Cardiac muscle cell (in vitro differentiated cells and primary cell): ENCODE measurements around the gene GABPB1. TPM values are rescaled to one million over a fixed set of nuclear protein-coding genes. Genes with fewer than 3 reads are reported as not detected.

ENCODE experiments used
- DNase-seq, 2 donors: peaks; one replicate each; pipeline versions ENCODE4 v3.0.0 to v3.0.0-alpha.2; 2010 to 2017; ENCODE audit warnings: low read depth in 1 of 2, low spot score in 1 of 2
- H3K27ac ChIP-seq: fragments of 200-600 bp; sonication (generic); 2 replicates; pipeline ENCODE4 v1.5.1; 2016
- H3K27me3 ChIP-seq: fragments of 200-600 bp; sonication (generic); 2 replicates; pipeline ENCODE4 v1.6.0; 2016; ENCODE audit warnings: control low read depth
- H3K36me3 ChIP-seq: fragments of 200-600 bp; sonication (generic); 2 replicates; pipeline ENCODE4 v1.5.1; 2016; ENCODE audit warnings: control low read depth
- H3K4me1 ChIP-seq: fragments of 200-600 bp; sonication (generic); 2 replicates; pipeline ENCODE4 v1.8.1; 2017; ENCODE audit warnings: low read depth, mild to moderate bottlenecking, mixed run types
- H3K4me3 ChIP-seq: fragments of 200-600 bp; sonication (generic); 2 replicates; pipeline ENCODE4 v1.5.1; 2016; ENCODE audit warnings: mild to moderate bottlenecking
- H3K9me3 ChIP-seq: fragments of 200-600 bp; sonication (generic); 2 replicates; pipeline ENCODE4 v1.5.1; 2017; ENCODE audit warnings: low read depth, mild to moderate bottlenecking, control low read depth
- polyA plus RNA-seq: library from polyadenylated mRNA; unstranded; fragments of >200 nt; fragmentation: Nextera tagmentation; extraction: Ambion mirVana; gene quantifications from 2 replicates; pipeline ENCODE4 v1.2.1, GENCODE V29; 2016
- total RNA-seq: library from RNA; depleted of rRNA; stranded (reverse); fragments of >200 nt; gene quantifications from 2 replicates; pipeline ENCODE4 v1.2.3, GENCODE V29; 2016
- TF ChIP-seq, protein P1 (sequence below): IDR thresholded peaks from 2 replicates; pipeline ENCODE4 v1.5.1; 2012; ENCODE audit warnings: low read depth, mild to moderate bottlenecking, low read length

GABPB1 gene
- total and polyA plus RNA-seq, 2 experiments from 2014 or later = 12.5 to 22.3 TPM

DNA sequence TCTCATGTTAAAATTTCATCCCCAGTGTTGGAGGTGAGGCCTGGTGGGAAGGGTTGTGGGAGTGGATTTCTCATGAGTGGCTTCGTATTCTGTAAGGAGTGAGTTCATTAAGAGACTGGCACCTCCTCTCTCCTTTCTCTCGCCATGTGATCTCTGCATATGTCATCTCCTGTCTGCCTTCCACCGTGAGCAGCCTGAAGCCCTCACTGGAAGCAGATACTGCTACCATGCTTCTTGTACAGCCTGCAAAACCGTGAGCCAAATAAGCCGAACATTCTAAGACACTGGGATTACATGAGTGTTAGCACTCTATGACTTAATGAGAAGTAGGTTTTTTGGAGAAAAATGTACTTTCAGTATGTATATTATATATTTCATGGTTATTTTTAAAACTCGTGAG, 6.8 kb upstream of the GABPB1 start:
- peaks cover 1% of the 10 kb centered on the region for H3K4me1 ChIP-seq
- TF ChIP-seq, protein P1, sequence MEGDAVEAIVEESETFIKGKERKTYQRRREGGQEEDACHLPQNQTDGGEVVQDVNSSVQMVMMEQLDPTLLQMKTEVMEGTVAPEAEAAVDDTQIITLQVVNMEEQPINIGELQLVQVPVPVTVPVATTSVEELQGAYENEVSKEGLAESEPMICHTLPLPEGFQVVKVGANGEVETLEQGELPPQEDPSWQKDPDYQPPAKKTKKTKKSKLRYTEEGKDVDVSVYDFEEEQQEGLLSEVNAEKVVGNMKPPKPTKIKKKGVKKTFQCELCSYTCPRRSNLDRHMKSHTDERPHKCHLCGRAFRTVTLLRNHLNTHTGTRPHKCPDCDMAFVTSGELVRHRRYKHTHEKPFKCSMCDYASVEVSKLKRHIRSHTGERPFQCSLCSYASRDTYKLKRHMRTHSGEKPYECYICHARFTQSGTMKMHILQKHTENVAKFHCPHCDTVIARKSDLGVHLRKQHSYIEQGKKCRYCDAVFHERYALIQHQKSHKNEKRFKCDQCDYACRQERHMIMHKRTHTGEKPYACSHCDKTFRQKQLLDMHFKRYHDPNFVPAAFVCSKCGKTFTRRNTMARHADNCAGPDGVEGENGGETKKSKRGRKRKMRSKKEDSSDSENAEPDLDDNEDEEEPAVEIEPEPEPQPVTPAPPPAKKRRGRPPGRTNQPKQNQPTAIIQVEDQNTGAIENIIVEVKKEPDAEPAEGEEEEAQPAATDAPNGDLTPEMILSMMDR = no peak
- H3K9me3 ChIP-seq = no peaks in the 10 kb centered on the region
- no peak overlapping the region for H3K4me3 ChIP-seq
- no peak for DNase-seq
- no peaks in the 10 kb centered on the region for H3K27me3 ChIP-seq
- peaks cover 11% of the 10 kb centered on the region for H3K36me3 ChIP-seq
- no peak overlapping the region for H3K27ac ChIP-seq

DNA sequence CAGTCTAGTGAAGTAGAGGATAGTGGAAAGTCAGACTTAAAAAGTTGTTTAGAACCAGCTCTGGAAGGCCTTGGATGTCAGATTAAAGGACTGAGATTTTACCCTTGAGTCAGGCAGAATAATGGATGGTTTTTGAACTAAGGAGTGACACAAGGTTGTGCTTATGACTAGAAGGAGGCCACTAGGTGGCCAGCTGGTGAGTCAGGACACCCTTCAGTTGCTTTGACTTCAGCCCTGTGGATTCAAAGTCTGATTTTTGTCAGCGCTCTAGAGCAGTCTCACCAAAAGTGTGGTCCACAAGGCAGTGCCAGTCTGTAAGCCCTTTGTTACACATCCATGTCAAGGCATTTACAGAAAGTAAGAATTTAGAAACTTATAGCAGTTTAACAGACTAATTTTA, 3.8 kb upstream of the GABPB1 start:
- DNase-seq = peak; percentile 5 to 51
- H3K27me3 ChIP-seq = no peaks in the 10 kb centered on the region
- TF ChIP-seq, protein P1 = peak; percentile 41

GRCh38 chr15:50355980-50356379, 982 bp upstream of the GABPB1 start:
- TF ChIP-seq, protein P1 = no peak
- peak overlapping the region; percentile 95 for H3K27ac ChIP-seq
- DNase-seq = peak in 1 of 2 donors; percentile 32
- no peaks in the 10 kb centered on the region for H3K9me3 ChIP-seq
- H3K27me3 ChIP-seq = no peaks in the 10 kb centered on the region
- H3K4me1 ChIP-seq = peaks cover 16% of the 10 kb centered on the region
- H3K4me3 ChIP-seq = peak overlapping the region; percentile 79
- peaks cover 6% of the 10 kb centered on the region for H3K36me3 ChIP-seq

More for the DNA sequence above, 3.8 kb upstream of the GABPB1 start:
- Histone ChIP-seq H3K27ac (no peak overlapping the region), H3K9me3 (no peaks in the 10 kb centered on the region), H3K4me3 (no peak overlapping the region), H3K4me1 (peaks cover 9% of the 10 kb centered on the region), H3K36me3 (peaks cover 11% of the 10 kb centered on the region)

DNA sequence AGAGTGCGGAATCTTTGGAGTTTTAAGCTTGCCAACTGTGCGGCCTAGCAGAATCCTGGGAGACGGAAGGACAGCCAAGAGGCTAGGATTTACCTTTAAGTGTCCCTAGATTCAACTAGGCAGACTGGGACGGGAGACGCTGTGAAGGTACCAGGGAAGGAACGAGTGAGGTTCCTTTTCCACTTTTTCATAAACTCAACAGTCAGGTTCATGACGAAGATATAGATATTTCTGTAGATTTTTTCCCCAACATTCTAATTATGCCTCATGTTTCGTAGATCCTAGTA, 564 bp upstream of the GABPB1 start:
- TF ChIP-seq, protein P1 = no peak

GRCh38 chr15:50353975-50354837, 792 bp downstream of the GABPB1 start:
- Histone ChIP-seq H3K27ac (peak overlapping the region; percentile 95), H3K4me3 (peak overlapping the region; percentile 79), H3K36me3 (no peaks in the 10 kb centered on the region), H3K27me3 (no peaks in the 10 kb centered on the region), H3K4me1 (peaks cover 16% of the 10 kb centered on the region), H3K9me3 (no peaks in the 10 kb centered on the region)
- TF ChIP-seq, protein P1 = no peak
- DNase-seq = peak; percentile 63 to 87

More for the DNA sequence above, 564 bp upstream of the GABPB1 start:
- peak overlapping the region; percentile 95 for H3K27ac ChIP-seq
- peaks cover 3% of the 10 kb centered on the region for H3K36me3 ChIP-seq
- H3K4me3 ChIP-seq = peak overlapping the region; percentile 79
- H3K4me1 ChIP-seq = peaks cover 16% of the 10 kb centered on the region
- no peak for DNase-seq
- H3K27me3 ChIP-seq = no peaks in the 10 kb centered on the region
- no peaks in the 10 kb centered on the region for H3K9me3 ChIP-seq
